ENCODE data around the gene NEURL3.

NEURL3 gene

GRCh38 chr2:96539215-96539920 is 34.2 kb upstream of the NEURL3 start:
- DNase-seq (ENCODE audit: low read depth, low spot score), result no peak

DNA sequence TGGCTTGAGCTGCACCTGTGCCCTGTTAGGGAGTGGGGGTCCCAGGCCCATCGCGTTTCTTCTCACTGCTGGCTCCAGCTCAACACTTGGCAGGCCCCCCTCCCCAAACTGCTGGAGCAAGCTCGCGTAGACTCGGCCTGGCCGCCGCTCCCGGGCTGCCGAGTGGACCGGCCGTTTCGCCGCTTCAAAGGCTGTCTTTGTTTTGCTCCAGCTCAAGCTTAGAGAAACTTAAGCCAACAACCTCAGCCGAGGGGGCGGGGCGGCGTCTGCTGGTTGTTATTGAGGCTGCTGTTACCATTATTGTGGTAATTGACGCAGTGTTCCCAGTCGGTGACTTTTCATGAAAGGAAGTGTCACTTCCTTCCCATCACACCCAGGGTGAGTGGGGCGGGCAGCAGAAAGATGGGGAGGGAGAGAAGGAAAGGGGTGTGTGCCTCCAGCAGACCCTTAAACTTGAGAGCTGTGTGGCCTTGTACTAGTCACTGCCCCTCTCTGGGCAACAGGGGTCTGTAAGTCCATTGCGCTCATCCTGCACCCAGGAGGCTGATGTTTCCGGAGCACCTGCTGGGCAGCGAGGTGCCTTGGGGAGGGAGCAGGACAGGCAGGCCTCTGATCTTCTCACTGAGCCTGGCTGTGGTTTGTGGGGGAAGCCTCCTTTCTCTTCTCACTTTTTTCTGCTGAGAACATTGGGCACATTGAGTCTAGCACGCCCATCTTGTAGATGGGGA is 33.5 kb upstream of the NEURL3 start:
- no peak for DNase-seq (ENCODE audit: low read depth, low spot score)

GRCh38 chr2:96537734-96538486 is 32.8 kb upstream of the NEURL3 start:
- no peak for DNase-seq (ENCODE audit: low read depth, low spot score)

- no peak for DNase-seq (ENCODE audit: low read depth, low spot score)
Measured at GRCh38 chr2:96537066-96537733, 32.0 kb upstream of the NEURL3 start.

GRCh38 chr2:96536445-96537065 is 31.4 kb upstream of the NEURL3 start, which contains the start of gene ARID5A:
Gene ARID5A, plus strand, starts transcription at chr2:96536752. Its CDS starts 75 bp downstream, at chr2:96536827.
- no peak for DNase-seq (ENCODE audit: low read depth, low spot score)

DNA sequence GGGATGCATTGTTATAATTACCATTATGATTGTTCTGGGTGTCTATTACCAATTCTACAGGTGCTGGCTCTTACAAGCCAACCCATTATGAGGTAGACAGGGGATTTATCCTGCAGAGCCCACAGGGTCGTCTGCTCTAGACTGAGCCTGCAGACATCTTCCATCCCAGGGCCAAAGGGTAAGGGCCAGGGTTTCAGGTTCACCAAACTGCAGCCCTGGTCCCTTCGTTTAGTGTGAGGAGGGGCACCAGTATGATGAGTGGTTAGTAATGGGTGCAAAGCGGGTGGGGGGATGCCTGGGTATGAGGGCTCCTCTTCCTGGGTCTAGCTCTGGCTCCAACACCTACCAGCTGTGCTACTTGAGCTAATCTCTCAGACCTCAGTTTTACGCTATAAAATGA is 30.2 kb upstream of the NEURL3 start:
- DNase-seq (ENCODE audit: low read depth, low spot score), result no peak

- no peak for DNase-seq (ENCODE audit: low read depth, low spot score)
Measured at GRCh38 chr2:96534701-96535181, 29.6 kb upstream of the NEURL3 start.

- DNase-seq (ENCODE audit: low read depth, low spot score), result no peak
Measured at GRCh38 chr2:96534141-96534540, 29.0 kb upstream of the NEURL3 start.

DNA sequence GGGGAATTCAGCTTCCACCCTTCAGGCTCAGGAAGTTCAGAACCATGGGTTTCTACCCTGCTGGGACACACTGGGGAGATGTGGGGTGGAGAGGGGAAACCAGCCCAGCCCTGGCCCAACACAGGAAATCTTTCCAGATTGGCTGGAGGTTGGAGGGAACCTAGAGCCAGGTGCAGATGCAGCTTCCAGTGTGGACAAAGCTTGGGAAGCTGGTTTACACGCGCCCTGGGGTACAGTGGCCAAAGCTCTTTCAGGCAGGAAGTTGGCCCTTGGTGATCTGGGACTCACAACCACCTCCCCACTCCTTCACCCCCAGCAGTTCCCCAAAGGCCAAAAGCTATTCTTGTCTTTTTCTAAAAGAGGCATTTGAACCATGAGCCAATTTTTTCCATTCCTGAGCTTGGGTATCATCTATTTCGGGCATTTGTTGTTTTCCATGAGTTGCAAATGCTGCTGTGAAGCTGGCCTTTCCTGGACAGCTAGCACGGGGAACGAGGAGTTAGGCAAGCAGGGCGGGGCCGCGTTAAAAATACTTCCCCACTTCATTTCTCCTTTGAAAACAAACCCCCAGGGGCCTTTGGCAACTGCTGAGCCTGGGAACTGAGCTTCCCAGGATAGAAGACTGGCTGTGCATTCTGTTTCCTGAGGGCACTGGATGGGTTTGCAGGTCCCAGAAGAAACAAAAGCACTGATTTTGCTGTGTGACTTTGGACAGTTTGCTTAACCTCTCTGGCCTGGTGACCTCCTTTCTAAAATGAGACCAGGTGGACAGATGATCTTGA is 28.3 kb upstream of the NEURL3 start:
- DNase-seq (ENCODE audit: low read depth, low spot score), result no peak

DNA sequence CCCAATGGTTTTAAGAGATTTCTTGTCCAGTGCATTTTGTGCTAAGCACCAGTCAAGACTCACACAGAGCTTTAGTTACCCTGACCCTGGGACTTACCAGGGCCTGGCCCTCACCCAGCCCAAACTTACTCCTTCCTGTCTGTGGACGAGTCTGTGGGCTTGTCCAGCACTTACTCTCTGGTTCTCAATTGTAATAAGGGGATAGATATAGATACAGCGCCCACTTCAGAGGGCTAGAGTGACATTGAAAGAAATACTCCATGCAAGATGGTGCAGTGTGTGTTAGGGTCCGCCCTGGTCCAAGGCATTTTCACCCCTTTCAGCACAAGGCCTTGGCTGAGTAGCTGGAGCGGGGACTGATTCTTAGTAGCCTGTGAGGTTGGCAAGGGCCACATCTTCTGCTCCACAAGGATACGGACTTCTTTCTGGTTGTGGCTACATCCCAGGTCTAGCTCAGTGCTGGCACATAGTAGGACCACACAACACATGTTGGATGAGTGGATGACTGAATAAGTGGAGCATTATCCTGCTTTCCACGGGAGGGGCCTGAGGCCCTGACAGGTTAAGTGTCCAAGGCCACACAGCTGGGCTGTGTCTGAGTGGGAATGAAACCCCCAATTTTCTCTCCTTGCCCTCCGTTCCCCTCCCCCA is 27.6 kb upstream of the NEURL3 start:
- no peak for DNase-seq (ENCODE audit: low read depth, low spot score)

GRCh38 chr2:96531872-96532505 is 26.8 kb upstream of the NEURL3 start:
- peak; percentile 84 for DNase-seq (ENCODE audit: low read depth, low spot score)

GRCh38 chr2:96531366-96531765 is 26.2 kb upstream of the NEURL3 start:
- DNase-seq (ENCODE audit: low read depth, low spot score), result no peak

DNA sequence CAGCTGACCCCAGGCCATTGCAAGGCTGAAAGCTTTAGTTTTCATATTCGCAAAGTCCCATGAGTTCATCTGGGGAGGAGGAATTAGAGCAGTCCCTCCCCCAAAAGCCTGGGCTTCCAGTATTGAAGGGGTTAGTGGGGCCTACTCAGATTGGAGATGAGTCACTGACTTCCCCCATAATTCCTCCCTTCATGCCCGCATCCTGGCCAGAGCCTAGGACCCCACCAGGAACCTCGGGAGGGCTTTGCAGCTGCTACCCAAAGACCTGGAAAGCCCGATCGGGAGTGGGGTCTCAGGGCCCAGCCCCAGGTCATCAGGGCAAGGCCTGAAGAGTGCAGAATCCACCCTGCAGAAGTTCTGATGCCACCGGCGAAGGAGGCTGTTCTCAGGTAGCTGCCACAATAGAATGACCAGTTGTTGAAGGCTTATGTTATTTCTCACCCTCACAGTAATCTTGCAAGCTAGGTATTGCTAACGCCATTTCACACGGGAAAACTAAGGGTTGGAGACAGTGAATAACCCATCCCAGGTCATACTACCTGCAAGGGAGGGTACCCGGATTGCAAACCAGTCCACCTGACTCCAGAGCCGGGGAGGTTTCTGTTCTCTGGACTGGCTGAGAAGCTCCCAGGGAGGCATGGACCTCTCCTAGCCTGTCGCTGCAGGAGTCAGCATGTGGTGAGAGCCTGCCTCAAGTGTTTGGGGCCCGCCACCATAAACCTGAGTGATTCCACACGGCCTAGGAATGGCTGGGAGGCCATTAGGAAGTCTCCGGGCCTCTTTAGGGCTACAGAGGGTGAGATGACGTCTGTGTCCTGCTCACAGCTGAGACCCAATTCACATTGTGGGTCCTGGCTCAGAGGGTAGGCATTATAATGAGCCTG is 25.6 kb upstream of the NEURL3 start:
- DNase-seq (ENCODE audit: low read depth, low spot score), result no peak

- no peak for DNase-seq (ENCODE audit: low read depth, low spot score)
Measured at GRCh38 chr2:96530144-96530430, 24.9 kb upstream of the NEURL3 start.

DNA sequence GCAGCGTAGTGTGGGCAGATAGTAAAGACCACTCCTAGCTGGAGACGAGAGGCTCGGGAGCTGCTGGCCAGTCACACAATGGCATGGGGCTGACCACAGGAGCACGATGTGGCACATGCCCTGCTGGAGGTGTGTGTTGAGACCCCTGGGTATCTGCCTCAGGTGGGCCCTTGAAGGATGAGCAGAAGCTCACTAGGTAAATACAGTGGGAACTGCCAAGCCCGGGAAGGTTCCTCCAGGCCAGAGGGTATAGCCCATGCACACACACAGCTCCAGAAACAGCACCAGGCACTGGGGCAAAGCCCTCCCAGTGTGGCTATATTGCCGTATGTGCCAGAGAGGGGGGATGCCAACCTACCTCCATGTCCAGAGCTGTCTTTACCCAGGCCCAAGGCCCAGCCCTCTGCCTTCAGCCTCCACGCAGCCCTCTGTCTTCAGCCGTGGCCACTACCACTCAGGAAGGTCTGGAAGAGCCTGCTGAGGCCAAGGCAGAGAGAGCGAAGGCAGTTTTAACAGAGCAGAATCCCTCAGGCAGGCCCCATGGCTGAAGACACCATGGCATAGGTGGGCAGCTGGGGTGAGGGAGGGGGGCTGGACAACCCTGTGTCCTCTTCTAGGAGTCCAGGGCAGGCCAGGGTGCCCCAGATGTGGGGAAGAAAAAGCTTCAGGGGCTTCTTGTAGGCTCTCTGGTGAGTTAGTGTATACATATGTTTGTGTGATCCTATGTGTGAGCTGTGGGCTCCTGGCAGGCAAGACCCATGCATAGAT is 24.4 kb upstream of the NEURL3 start:
- DNase-seq (ENCODE audit: low read depth, low spot score), result no peak

DNA sequence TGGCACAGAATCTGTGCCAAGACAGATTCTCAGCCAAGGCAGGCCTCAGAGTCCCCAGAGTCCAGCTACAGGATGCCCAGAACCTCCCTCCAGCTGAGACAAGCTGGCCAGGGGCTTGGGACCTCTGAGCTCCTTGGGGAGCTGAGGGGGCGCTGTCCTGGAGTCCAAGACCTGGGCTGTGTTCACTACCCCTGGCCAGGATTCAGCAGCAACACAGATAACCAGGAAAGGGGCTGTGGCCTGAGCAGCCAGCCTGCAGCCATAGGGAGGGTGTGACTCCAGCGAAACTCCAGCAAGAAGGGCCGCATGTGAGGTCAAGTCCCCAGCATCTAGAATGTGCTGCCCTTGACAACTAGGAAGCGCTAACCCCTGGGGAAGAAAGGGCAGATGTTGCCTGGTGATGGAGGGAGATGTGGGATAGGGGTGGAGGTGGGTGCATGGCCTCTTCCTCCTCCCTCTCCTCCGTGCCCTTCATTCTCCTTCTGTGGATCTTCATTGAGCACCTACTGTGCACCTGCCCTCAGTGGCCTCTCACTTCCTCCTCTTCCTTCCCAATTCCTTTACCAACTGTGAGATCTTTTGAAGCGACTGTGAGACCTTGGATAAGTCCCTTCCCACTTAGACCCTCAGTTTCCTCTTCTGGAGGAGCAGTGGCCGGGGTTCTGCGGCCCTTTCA is 23.7 kb upstream of the NEURL3 start:
- no peak for DNase-seq (ENCODE audit: low read depth, low spot score)

GRCh38 chr2:96528006-96528699 is 23.0 kb upstream of the NEURL3 start:
- DNase-seq (ENCODE audit: low read depth, low spot score), result no peak

Measured in brain pericyte (primary cell).